Parathyroid adenoma (tissue), 2 donors: ENCODE data around the gene RASL12.

ENCODE experiments used
- H2AFZ ChIP-seq: fragments of 300-600 bp; sonication (generic); one replicate; pipeline ENCODE4 v1.7.0; 2017; ENCODE audit warnings: antibody characterized with exemption, mild to moderate bottlenecking
- H3K27ac ChIP-seq: fragments of 300-600 bp; sonication (generic); one replicate; pipeline ENCODE4 v1.7.0; 2017
- H3K27me3 ChIP-seq: fragments of 300-600 bp; sonication (generic); one replicate; pipeline ENCODE4 v1.7.0; 2017; ENCODE audit warnings: low read length; ENCODE audit not compliant: control insufficient read depth, insufficient read depth
- H3K36me3 ChIP-seq: fragments of 300-600 bp; sonication (generic); one replicate; pipeline ENCODE4 v1.7.0; 2017; ENCODE audit warnings: low read length; ENCODE audit not compliant: control insufficient read depth, insufficient read depth
- H3K4me1 ChIP-seq: fragments of 300-600 bp; sonication (generic); one replicate; pipeline ENCODE4 v1.7.0; 2017; ENCODE audit warnings: control low read depth
- H3K4me2 ChIP-seq: fragments of 300-600 bp; sonication (generic); one replicate; pipeline ENCODE4 v1.7.0; 2017; ENCODE audit warnings: low read length
- H3K4me3 ChIP-seq: fragments of 300-600 bp; sonication (generic); one replicate; pipeline ENCODE4 v1.7.0; 2017; ENCODE audit warnings: low read depth, low read length
- H3K79me2 ChIP-seq: fragments of 300-600 bp; sonication (generic); one replicate; pipeline ENCODE4 v1.7.0; 2017; ENCODE audit warnings: control low read depth
- H3K9ac ChIP-seq: fragments of 300-600 bp; sonication (generic); one replicate; pipeline ENCODE4 v1.7.0; 2017; ENCODE audit warnings: mild to moderate bottlenecking
- H3K9me3 ChIP-seq: fragments of 300-600 bp; sonication (generic); one replicate; pipeline ENCODE4 v1.7.0; 2017; ENCODE audit warnings: low read length; ENCODE audit not compliant: control insufficient read depth
- CTCF ChIP-seq: fragments of 300-600 bp; sonication (generic); IDR thresholded peaks from one replicate; pipeline ENCODE4 v1.7.0; 2017; ENCODE audit warnings: antibody characterized with exemption, mild to moderate bottlenecking
- donor health status: primary hyperparathyroidism.

Gene RASL12

DNA sequence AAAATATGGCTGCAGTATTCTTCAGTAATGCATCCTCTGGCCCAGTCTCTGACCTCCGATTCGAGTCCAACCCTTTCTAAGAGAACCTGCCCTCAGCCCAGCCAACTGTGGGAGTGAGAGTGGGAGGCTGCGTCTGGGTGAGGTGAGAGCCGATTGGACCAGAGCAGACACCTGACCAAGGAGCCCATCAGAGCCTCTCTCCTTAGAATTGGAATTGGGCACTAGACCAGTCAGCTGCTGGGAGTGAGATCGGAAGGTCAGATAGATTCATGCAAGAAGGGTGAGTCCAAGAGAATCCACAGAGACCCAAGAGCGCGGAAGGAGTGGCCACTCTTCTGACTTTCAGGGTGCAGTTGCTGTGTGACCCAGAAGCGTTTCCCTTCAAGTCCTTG lies 10.2 kb downstream of the RASL12 start:
- Histone ChIP-seq H3K4me2 (no peak overlapping the region), H3K4me1 (no peaks in the 10 kb centered on the region), H3K27ac (no peak overlapping the region), H3K4me3 (no peak overlapping the region), H3K9me3 (no peaks in the 10 kb centered on the region), H3K27me3 (no peaks in the 10 kb centered on the region), H3K9ac (no peak overlapping the region), H3K36me3 (no peaks in the 10 kb centered on the region), H2AFZ (no peak overlapping the region), H3K79me2 (no peaks in the 10 kb centered on the region)
- no peak for TF ChIP-seq CTCF

DNA sequence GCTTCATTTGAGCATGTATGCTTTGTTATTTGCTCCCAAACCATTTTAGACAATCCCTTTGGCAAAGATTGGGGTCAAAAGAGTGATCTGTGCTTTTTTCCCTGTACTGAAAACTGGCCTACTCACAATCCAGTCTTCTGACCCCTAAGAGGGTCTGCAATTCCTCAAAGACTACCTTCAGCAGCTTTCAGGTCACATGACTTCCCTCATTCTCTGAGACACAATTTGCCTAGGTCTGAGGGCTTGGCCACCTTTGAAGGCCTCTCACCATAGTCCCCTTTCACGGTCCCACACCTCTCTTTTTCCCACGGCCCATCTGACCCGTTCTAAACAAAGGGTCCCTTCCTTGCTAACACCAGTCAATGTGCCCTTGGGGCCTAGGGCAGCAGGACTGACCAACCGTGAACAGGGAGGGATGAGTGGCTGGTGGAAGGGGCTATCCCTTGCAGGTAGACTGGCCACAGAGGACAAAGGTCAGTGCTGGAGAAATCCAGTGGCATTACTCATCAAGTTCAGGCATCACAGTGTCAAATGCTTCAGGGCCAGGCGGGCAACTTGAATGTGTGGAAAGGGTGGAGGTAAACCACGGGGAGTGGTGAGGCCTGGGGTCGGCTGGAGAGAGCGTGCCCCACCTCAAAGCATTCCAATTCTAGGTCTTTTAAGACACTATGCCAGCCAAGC lies 10.8 kb downstream of the RASL12 start:
- Histone ChIP-seq H3K27me3 (no peaks in the 10 kb centered on the region), H3K9ac (no peak overlapping the region)

GRCh38 chr15:65056106-65056505 lies 11.7 kb downstream of the RASL12 start:
- H2AFZ ChIP-seq = no peak overlapping the region
- no peaks in the 10 kb centered on the region for H3K9me3 ChIP-seq
- H3K9ac ChIP-seq = no peak overlapping the region
- no peaks in the 10 kb centered on the region for H3K36me3 ChIP-seq
- no peaks in the 10 kb centered on the region for H3K27me3 ChIP-seq
- no peak overlapping the region for H3K27ac ChIP-seq
- no peak overlapping the region for H3K4me3 ChIP-seq
- H3K79me2 ChIP-seq = no peaks in the 10 kb centered on the region
- no peak for TF ChIP-seq CTCF
- H3K4me2 ChIP-seq = no peak overlapping the region
- no peaks in the 10 kb centered on the region for H3K4me1 ChIP-seq

More for the DNA sequence above, 10.8 kb downstream of the RASL12 start:
- H3K4me2 ChIP-seq = no peak overlapping the region
- H3K9me3 ChIP-seq = no peaks in the 10 kb centered on the region
- H2AFZ ChIP-seq = no peak overlapping the region
- H3K36me3 ChIP-seq = no peaks in the 10 kb centered on the region
- no peak for TF ChIP-seq CTCF
- H3K27ac ChIP-seq = no peak overlapping the region
- H3K4me3 ChIP-seq = no peak overlapping the region
- no peaks in the 10 kb centered on the region for H3K4me1 ChIP-seq
- H3K79me2 ChIP-seq = no peaks in the 10 kb centered on the region

GRCh38 chr15:65055201-65055870 lies 12.5 kb downstream of the RASL12 start:
- Histone ChIP-seq H3K36me3 (no peaks in the 10 kb centered on the region), H3K9me3 (no peaks in the 10 kb centered on the region), H3K4me1 (no peaks in the 10 kb centered on the region), H3K27ac (no peak overlapping the region), H3K4me2 (no peak overlapping the region), H3K79me2 (no peaks in the 10 kb centered on the region), H3K27me3 (no peaks in the 10 kb centered on the region), H2AFZ (no peak overlapping the region), H3K9ac (no peak overlapping the region), H3K4me3 (no peak overlapping the region)
- no peak for TF ChIP-seq CTCF
